Neuronal stem cell (in vitro differentiated cells): ENCODE data around the gene ARPP21.
"Not testable (repeated sequence)": the region's sequence is repeated elsewhere in the genome, so short reads cannot be mapped to it uniquely, and the experiment has no call there.

Experiments
- DNase-seq: peaks from one replicate; pipeline ENCODE4 v3.0.0-alpha.2; 2013; ENCODE audit warnings: low spot score
- H2AFZ ChIP-seq: one replicate; pipeline ENCODE4 v1.6.1; 2013; ENCODE audit warnings: mild to moderate bottlenecking, low read length, inconsistent platforms
- H2AK5ac ChIP-seq: 2 replicates; pipeline ENCODE4 v1.6.1; 2013; ENCODE audit warnings: low read depth, mild to moderate bottlenecking, inconsistent platforms, low read length, moderate library complexity, mixed read lengths
- H2BK120ac ChIP-seq: 2 replicates; pipeline ENCODE4 v1.6.1; 2013; ENCODE audit warnings: low read depth, mild to moderate bottlenecking, inconsistent platforms, low read length, moderate library complexity, mixed read lengths
- H2BK12ac ChIP-seq: one replicate; pipeline ENCODE4 v1.6.1; 2013; ENCODE audit warnings: low read length, inconsistent platforms
- H2BK15ac ChIP-seq: 2 replicates; pipeline ENCODE4 v1.6.1; 2013; ENCODE audit warnings: mild to moderate bottlenecking, low read length, inconsistent platforms, mixed read lengths
- H2BK5ac ChIP-seq: one replicate; pipeline ENCODE4 v1.6.1; 2013; ENCODE audit warnings: inconsistent platforms, mild to moderate bottlenecking, low read length, moderate library complexity
- H3K14ac ChIP-seq: one replicate; pipeline ENCODE4 v1.6.1; 2013; ENCODE audit warnings: low read length, inconsistent platforms
- H3K18ac ChIP-seq: 2 replicates; pipeline ENCODE4 v1.6.1; 2013; ENCODE audit warnings: low read length, inconsistent platforms
- H3K23ac ChIP-seq: 2 replicates; pipeline ENCODE4 v1.6.1; 2013; ENCODE audit warnings: low read depth, mild to moderate bottlenecking, mixed read lengths, low read length, inconsistent platforms; ENCODE audit not compliant: poor library complexity
- H3K27ac ChIP-seq: replicated peaks from 3 replicates; pipeline ENCODE4 v1.5.1; 2013; ENCODE audit warnings: low read length, inconsistent platforms
- H3K27me3 ChIP-seq, 3 experiments: 2 replicates each; pipeline ENCODE4 v1.6.1; 2013; ENCODE audit warnings: low read length in 3 of 3, mild to moderate bottlenecking in 2 of 3, inconsistent platforms in 1 of 3, low read depth in 1 of 3, mixed read lengths in 1 of 3, moderate library complexity in 1 of 3; ENCODE audit not compliant: control insufficient read depth in 3 of 3, insufficient read depth in 3 of 3
- H3K36me3 ChIP-seq, 2 donors: replicated peaks in 1 of 2; 2 replicates each; pipeline ENCODE4 v1.6.1; 2013; ENCODE audit warnings: low read length in 2 of 2; ENCODE audit not compliant: control insufficient read depth in 2 of 2, insufficient read depth in 2 of 2
- H3K4ac ChIP-seq: 2 replicates; pipeline ENCODE4 v1.6.1; 2013; ENCODE audit warnings: inconsistent platforms, mild to moderate bottlenecking, low read length, moderate library complexity
- H3K4me1 ChIP-seq, 2 donors: 1 replicate in 1 of 2; 2 replicates in 1 of 2; pipeline ENCODE4 v1.6.1; 2013; ENCODE audit warnings: low read length in 2 of 2, low read depth in 1 of 2; ENCODE audit not compliant: control insufficient read depth in 2 of 2, insufficient read depth in 1 of 2
- H3K4me2 ChIP-seq: one replicate; pipeline ENCODE4 v1.6.1; 2013; ENCODE audit warnings: mild to moderate bottlenecking, low read length, inconsistent platforms; ENCODE audit not compliant: insufficient read depth, poor library complexity, severe bottlenecking
- H3K4me3 ChIP-seq, 2 donors: 2 replicates each; pipeline ENCODE4 v1.5.1; 2013; ENCODE audit warnings: low read length in 2 of 2, mild to moderate bottlenecking in 2 of 2, inconsistent platforms in 1 of 2, moderate library complexity in 1 of 2
- H3K79me1 ChIP-seq: one replicate; pipeline ENCODE4 v1.6.1; 2013; ENCODE audit warnings: low read depth, mild to moderate bottlenecking, inconsistent platforms, low read length, moderate library complexity
- H3K9ac ChIP-seq: one replicate; pipeline ENCODE4 v1.6.1; 2013; ENCODE audit warnings: mild to moderate bottlenecking, low read depth, low read length, inconsistent platforms; ENCODE audit not compliant: poor library complexity
- H3K9me3 ChIP-seq, 2 donors: replicated peaks in 1 of 2; 2 replicates each; pipeline versions ENCODE3 to v1.6.1; 2013; ENCODE audit warnings: low read length in 2 of 2, mild to moderate bottlenecking in 2 of 2, inconsistent platforms in 1 of 2, low read depth in 1 of 2, mixed read lengths in 1 of 2, moderate library complexity in 1 of 2; ENCODE audit not compliant: control insufficient read depth in 2 of 2, insufficient read depth in 1 of 2
- H4K8ac ChIP-seq: one replicate; pipeline ENCODE4 v1.6.1; 2013; ENCODE audit warnings: low read depth, mild to moderate bottlenecking, inconsistent platforms, low read length, moderate library complexity
- H4K91ac ChIP-seq: one replicate; pipeline ENCODE4 v1.6.1; 2013; ENCODE audit warnings: low read length, low read depth, mild to moderate bottlenecking, inconsistent platforms; ENCODE audit not compliant: poor library complexity
- WGBS, 2 donors: extraction: QIAGEN DNeasy Blood & Tissue Kit; methylation state at CpG; one replicate each; pipeline ENCODE4 v1.1.7; 2013; ENCODE audit warnings: missing lambda C conversion rate in 2 of 2, mixed read lengths in 1 of 2; ENCODE audit not compliant: insufficient read length in 2 of 2, insufficient replicate concordance in 1 of 2; ENCODE audit errors: extremely low coverage in 2 of 2; 5-methylcytosine and 5-hydroxymethylcytosine counted together
- small RNA-seq: library from polyadenylated mRNA; stranded (forward); fragments of <200 nt; extraction: miRNeasy Mini kit (QIAGEN cat#:217004); gene quantifications from one replicate; pipeline ENCODE3, GENCODE V24; 2013; ENCODE audit not compliant: insufficient read depth

Gene ARPP21

DNA sequence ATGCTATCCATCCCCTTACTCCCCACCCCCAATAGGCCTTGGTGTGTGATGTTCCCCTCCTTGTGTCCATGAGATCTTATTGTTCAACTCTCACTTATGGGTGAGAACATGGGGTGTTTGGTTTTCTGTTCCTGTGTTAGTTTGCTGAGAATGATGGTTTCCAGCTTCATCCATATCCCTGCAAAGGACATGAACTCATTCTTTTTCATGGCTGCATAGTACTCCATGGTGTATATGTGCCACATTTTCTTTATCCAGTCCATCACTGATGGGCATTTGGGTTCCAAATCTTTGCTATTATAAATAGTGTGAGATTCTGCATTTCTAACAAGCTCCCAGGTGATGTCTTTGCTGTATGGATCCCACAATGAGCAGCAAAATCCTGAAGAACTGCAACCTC lies 176.5 kb downstream of the ARPP21 start:
- H2BK120ac ChIP-seq, H4K8ac ChIP-seq, H2AFZ ChIP-seq, H3K79me1 ChIP-seq, DNase-seq, H3K9me3 ChIP-seq, H3K14ac ChIP-seq, H2BK5ac ChIP-seq, H2BK15ac ChIP-seq, H3K27me3 ChIP-seq, H3K27ac ChIP-seq, H3K4me3 ChIP-seq, H2AK5ac ChIP-seq, H3K23ac ChIP-seq, H3K36me3 ChIP-seq, H3K4me2 ChIP-seq, H3K4me1 ChIP-seq, H4K91ac ChIP-seq, H2BK12ac ChIP-seq, H3K4ac ChIP-seq, H3K18ac ChIP-seq, H3K9ac ChIP-seq: not testable (repeated sequence)

DNA sequence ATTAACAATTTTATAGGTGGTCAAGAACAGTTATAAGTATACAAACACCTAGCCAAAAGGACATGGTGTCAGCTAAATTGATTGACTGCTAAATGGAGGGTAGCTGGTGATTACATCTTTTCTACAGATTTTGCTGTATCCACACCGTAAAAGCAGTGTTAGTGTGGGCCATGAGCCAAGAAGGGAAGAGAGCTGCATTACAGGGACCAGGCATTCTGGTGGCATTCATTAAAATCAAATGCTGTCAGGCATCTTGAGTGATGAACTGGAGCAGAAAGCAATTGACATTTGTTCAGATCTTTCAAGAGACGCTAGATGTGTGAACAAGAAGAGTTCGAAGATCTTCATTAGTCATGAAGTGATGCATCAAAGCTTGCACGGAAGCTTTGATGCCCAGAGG lies 177.9 kb downstream of the ARPP21 start:
- Histone ChIP-seq H3K23ac (no peak overlapping the region), H2BK120ac (no peak overlapping the region), H3K18ac (no peak overlapping the region), H3K79me1 (no peaks in the 10 kb centered on the region), H2BK15ac (no peak overlapping the region), H4K8ac (no peak overlapping the region), H2AK5ac (no peak overlapping the region), H3K4ac (no peak overlapping the region), H2BK12ac (no peak overlapping the region), H3K36me3 (no peaks in the 10 kb centered on the region), H3K27ac (no peak overlapping the region), H3K9ac (no peak overlapping the region), H3K14ac (no peak overlapping the region), H3K4me3 (no peak overlapping the region), H3K4me2 (no peak overlapping the region), H2AFZ (no peak overlapping the region), H3K27me3 (no peaks in the 10 kb centered on the region), H4K91ac (no peak overlapping the region), H3K4me1 (no peaks in the 10 kb centered on the region), H3K9me3 (no peaks in the 10 kb centered on the region), H2BK5ac (no peak overlapping the region)
- no peak for DNase-seq
- no CpG with 5 or more reads among the region's 4 CpGs for WGBS, 2 donors

DNA sequence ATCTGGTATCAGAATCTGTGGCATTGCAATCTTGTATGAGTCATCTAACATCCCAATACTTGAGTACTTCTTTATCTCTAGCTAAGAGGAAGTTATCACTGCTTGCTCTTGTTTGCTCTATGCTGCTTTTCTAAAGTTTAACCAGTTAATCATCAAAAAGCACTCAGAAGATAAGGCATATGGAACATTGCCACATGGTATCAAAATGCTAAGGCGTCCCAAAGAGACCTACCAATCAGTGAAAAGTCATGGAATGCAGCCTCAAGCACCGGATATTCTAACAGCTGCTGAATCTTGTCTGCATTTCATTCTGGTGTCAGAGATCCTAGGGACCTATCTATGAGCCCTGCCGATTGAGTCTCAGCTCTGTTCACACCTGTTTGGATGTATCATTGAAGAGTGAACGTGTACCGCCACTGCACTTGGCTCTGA lies 192.8 kb downstream of the ARPP21 start:
- WGBS, 2 donors, result no CpG with 5 or more reads among the region's 5 CpGs
- Histone ChIP-seq H4K8ac (no peak overlapping the region), H3K4me2 (no peak overlapping the region), H3K9me3 (no peaks in the 10 kb centered on the region), H2BK15ac (no peak overlapping the region), H3K27ac (no peak overlapping the region), H2BK5ac (no peak overlapping the region), H3K9ac (no peak overlapping the region), H3K23ac (no peak overlapping the region), H3K14ac (no peak overlapping the region), H2BK12ac (no peak overlapping the region), H4K91ac (no peak overlapping the region), H3K4me3 (no peak overlapping the region), H2AK5ac (no peak overlapping the region), H3K18ac (no peak overlapping the region), H3K79me1 (no peaks in the 10 kb centered on the region), H3K4ac (no peak overlapping the region), H2AFZ (no peak overlapping the region), H3K36me3 (no peaks in the 10 kb centered on the region), H3K4me1 (no peaks in the 10 kb centered on the region), H3K27me3 (no peaks in the 10 kb centered on the region), H2BK120ac (no peak overlapping the region)
- no peak for DNase-seq

Small RNA genes lying within 50 kb of the gene (small RNA-seq; reads per million reads assigned to genes)
- 23.7 reads per million, percentile 83 among the genes with 10 or more reads in this experiment for gene MIR128-2
